Tibial nerve (tissue), 4 donors: Measurements from ENCODE around the gene CTLA4.

Source experiments
- EP300 ChIP-seq, 2 donors: sonication (generic); formaldehyde crosslinking; IDR thresholded peaks; one replicate each; pipeline ENCODE4 v1.6.1; 2017; ENCODE audit warnings: antibody characterized with exemption in 2 of 2, mild to moderate bottlenecking in 1 of 2
- POLR2A ChIP-seq, 2 donors: fragments of 450-650 bp; IDR thresholded peaks; one replicate each; pipeline ENCODE4 v1.6.1; 2017; ENCODE audit warnings: antibody characterized with exemption in 2 of 2, mild to moderate bottlenecking in 2 of 2, moderate library complexity in 2 of 2
- TF ChIP-seq, protein P1 (sequence below), 5 experiments: fragments of 200-600 bp in 3 of 5; fragments of 450-650 bp in 2 of 5; sonication (generic) in 3 of 5; IDR thresholded peaks; one replicate each; pipeline ENCODE4 v1.5.1; 2016 to 2019; ENCODE audit warnings: antibody characterized with exemption in 5 of 5, mild to moderate bottlenecking in 3 of 5, moderate library complexity in 2 of 5

DNA sequence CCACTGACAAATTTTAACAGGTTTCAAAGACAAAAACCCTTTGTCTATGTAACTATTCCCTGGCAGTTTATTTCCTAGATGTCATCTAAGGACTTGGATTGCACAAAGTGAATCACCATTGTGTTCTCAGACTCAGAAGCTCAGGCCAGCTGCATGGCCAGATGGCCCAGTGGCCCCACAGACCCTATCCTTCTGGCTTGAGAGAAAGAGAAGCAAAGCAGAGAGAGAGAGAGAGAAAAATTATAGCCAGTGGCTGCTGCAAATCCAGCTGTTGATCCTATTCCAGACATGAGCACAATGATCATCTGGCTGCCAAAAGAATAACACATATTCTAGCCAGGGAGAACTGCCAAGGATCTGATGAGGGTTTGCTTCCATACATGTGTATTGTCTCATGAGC, 25.8 kb downstream of the CTLA4 start:
- TF ChIP-seq EP300 (IDR thresholded peaks at IDR 0.05) (no peak), POLR2A (IDR thresholded peaks at IDR 0.05) (no peak)
- TF ChIP-seq, protein P1, sequence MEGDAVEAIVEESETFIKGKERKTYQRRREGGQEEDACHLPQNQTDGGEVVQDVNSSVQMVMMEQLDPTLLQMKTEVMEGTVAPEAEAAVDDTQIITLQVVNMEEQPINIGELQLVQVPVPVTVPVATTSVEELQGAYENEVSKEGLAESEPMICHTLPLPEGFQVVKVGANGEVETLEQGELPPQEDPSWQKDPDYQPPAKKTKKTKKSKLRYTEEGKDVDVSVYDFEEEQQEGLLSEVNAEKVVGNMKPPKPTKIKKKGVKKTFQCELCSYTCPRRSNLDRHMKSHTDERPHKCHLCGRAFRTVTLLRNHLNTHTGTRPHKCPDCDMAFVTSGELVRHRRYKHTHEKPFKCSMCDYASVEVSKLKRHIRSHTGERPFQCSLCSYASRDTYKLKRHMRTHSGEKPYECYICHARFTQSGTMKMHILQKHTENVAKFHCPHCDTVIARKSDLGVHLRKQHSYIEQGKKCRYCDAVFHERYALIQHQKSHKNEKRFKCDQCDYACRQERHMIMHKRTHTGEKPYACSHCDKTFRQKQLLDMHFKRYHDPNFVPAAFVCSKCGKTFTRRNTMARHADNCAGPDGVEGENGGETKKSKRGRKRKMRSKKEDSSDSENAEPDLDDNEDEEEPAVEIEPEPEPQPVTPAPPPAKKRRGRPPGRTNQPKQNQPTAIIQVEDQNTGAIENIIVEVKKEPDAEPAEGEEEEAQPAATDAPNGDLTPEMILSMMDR (IDR thresholded peaks at IDR 0.05) = no peak
